Limb (tissue), 2 donors: Measurements from ENCODE around the gene PSMA8.
"Not testable (repeated sequence)": the region's sequence is repeated elsewhere in the genome, so short reads cannot be mapped to it uniquely, and the experiment has no call there.

Experiments
- DNase-seq, 2 donors: peaks; one replicate each; pipeline ENCODE4 v3.0.0-alpha.2; 2016; ENCODE audit errors: extremely low spot score in 2 of 2

PSMA8 gene

DNA sequence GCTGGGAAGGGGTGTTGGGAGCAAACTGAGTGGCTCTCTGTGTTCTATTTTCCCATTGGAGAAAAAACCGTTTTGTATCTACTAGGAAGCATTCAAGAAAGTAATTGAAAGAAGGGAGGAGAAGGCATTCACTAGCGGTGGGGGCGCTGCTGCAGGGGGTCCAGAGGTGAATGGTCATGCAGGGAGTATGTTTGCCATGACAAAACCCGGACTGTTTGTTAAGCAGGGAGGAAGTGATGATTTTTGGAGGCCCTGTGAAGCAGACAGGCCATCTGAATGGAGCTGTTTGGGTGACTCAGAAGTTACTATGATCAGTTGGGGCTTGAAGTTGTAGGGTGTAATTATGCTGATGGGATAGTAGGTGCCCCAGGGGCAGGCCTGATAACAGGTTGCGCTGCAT, 99.5 kb downstream of the PSMA8 start:
- no peak for DNase-seq

DNA sequence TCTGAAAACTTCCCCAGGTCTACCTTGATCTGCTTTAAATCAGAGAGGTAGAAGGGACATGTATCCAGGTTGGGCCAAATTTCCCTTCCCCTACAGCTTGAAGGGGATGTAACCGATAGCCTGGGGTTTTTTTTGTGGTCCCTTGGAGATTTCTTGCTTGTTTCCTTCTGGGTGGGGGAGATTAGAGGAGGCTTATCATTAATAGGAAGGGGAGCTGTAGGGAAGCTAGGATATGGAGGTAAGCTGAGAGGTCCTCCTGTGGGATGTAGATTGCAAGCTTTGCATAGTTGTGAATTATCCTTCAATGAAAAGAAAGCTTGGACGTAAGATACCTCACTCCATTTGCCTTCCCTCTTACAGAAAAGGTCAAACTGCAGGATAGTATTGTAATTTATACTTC, 103.7 kb downstream of the PSMA8 start:
- not testable (repeated sequence) for DNase-seq

DNA sequence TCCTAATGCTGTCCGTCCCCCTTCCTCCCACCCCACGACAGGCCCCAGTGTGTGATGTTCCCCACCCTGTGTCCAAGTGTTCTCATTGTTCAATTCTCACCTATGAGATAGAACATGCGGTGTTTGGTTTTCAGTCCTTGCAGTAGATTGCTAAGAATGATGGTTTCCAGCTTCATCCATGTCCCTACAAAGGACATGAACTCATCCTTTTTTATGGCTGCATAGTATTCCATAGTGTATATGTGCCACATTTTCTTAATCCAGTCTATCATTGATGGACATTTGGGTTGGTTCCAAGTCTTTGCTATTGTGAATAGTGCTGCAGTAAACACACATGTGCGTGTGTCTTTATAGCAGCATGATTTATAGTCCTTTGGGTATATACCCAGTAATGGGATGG, 105.0 kb downstream of the PSMA8 start:
- DNase-seq, result not testable (repeated sequence)

DNA sequence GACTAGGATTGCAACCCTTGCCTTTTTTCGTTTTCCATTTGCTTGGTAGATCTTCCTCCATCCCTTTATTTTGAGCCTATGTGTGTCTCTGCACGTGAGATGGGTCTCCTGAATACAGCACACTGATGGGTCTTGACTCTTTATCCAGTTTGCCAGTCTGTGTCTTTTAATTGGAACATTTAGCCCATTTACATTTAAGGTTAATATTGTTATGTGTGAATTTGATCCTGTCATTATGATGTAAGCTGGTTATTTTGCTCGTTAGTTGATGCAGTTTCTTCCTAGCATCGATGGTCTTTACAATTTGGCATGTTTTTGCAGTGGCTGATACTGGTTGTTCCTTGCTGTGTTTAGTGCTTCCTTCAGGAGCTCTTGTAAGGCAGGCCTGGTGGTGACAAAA, 108.7 kb downstream of the PSMA8 start:
- not testable (repeated sequence) for DNase-seq
